DOHH2 (cell line): ENCODE results near the gene ZNF146.

Source experiments
- H3F3A ChIP-seq: fragments of 200-600 bp; sonication (generic), shearing (Covaris generic); 2 replicates; pipeline ENCODE4 v1.6.0; 2016; ENCODE audit warnings: antibody characterized with exemption, mild to moderate bottlenecking; ENCODE audit not compliant: control insufficient read depth, insufficient read depth
- H3K27ac ChIP-seq: fragments of 200-600 bp; sonication (generic); 2 replicates; pipeline ENCODE4 v1.5.1; 2014; ENCODE audit warnings: low read depth, mild to moderate bottlenecking, low read length, moderate library complexity
- H3K27me3 ChIP-seq: fragments of 200-600 bp; sonication (generic); 2 replicates; pipeline ENCODE4 v1.6.1; 2014; ENCODE audit warnings: mild to moderate bottlenecking, low read length, mixed read lengths; ENCODE audit not compliant: control insufficient read depth
- H3K36me3 ChIP-seq: fragments of 200-600 bp; sonication (generic); 2 replicates; pipeline ENCODE4 v1.6.1; 2014; ENCODE audit warnings: mild to moderate bottlenecking, low read length, moderate library complexity, mixed read lengths; ENCODE audit not compliant: control insufficient read depth
- H3K4me1 ChIP-seq: fragments of 200-600 bp; sonication (generic); 2 replicates; pipeline ENCODE4 v1.6.1; 2014; ENCODE audit warnings: mild to moderate bottlenecking, low read length, mixed read lengths; ENCODE audit not compliant: control insufficient read depth
- H3K4me2 ChIP-seq: fragments of 200-600 bp; sonication (generic); 2 replicates; pipeline ENCODE4 v1.6.0; 2014; ENCODE audit warnings: mild to moderate bottlenecking, low read length, moderate library complexity
- H3K4me3 ChIP-seq: fragments of 200-600 bp; sonication (generic); 2 replicates; pipeline ENCODE4 v1.5.1; 2014; ENCODE audit warnings: mild to moderate bottlenecking, low read length, mixed read lengths
- H3K79me2 ChIP-seq: fragments of 200-600 bp; sonication (generic); 2 replicates; pipeline ENCODE4 v1.6.1; 2014; ENCODE audit warnings: mild to moderate bottlenecking, low read length, mixed read lengths; ENCODE audit not compliant: control insufficient read depth
- H3K9me2 ChIP-seq: fragments of 200-600 bp; sonication (generic); replicated peaks from 2 replicates; pipeline ENCODE4 v1.6.1; 2014; ENCODE audit warnings: mild to moderate bottlenecking, low read length, mixed read lengths; ENCODE audit not compliant: control insufficient read depth
- H3K9me3 ChIP-seq: fragments of 200-600 bp; sonication (generic); 2 replicates; pipeline ENCODE4 v1.6.1; 2014; ENCODE audit warnings: antibody characterized with exemption, low read length, mixed read lengths; ENCODE audit not compliant: control insufficient read depth, insufficient read depth
- H4K20me1 ChIP-seq: fragments of 200-600 bp; sonication (generic); 2 replicates; pipeline ENCODE4 v1.6.0; 2014; ENCODE audit warnings: low read depth, mild to moderate bottlenecking, antibody characterized with exemption, low read length, moderate library complexity; ENCODE audit not compliant: control insufficient read depth, insufficient read depth
- CTCF ChIP-seq: fragments of 200-600 bp; sonication (generic); IDR thresholded peaks from one replicate; pipeline ENCODE4 v1.5.1; 2014; ENCODE audit warnings: antibody characterized with exemption, mild to moderate bottlenecking, low read depth, low read length; ENCODE audit not compliant: poor library complexity, severe bottlenecking
- EZH2phosphoT487 ChIP-seq: fragments of 200-600 bp; sonication (generic); IDR thresholded peaks from 2 replicates; pipeline ENCODE4 v1.6.1; 2017; ENCODE audit warnings: borderline replicate concordance, mild to moderate bottlenecking, antibody characterized with exemption, low read length, moderate library complexity, mixed read lengths

Gene ZNF146

DNA sequence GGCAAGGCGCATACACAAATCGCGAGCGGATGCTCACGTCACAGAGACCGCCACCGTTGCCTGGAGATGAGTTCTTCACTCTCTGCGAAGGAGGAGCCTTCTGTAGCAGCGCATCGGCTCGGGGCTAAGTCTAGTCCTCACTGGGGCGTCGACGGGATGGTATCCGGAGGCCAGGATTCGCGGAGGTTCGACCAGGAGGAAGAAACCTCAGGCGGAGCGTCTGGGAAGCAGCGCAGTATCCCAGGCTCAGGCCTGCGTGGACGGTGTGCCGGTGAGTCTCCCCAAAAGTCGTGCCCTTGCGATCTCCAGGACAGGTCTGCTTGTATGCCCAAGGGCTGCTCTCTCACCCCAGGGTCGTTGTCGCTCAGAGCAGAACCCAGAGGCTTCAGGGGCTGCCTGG is 40.4 kb downstream of the ZNF146 start:
- Histone ChIP-seq H3F3A (no peaks in the 10 kb centered on the region), H3K27me3 (no peaks in the 10 kb centered on the region), H3K4me3 (no peak overlapping the region), H3K9me2 (no peaks in the 10 kb centered on the region), H3K36me3 (no peaks in the 10 kb centered on the region), H3K9me3 (peaks cover 3% of the 10 kb centered on the region; the same call in 1 of the 2 replicates), H3K4me1 (no peaks in the 10 kb centered on the region), H3K4me2 (no peak overlapping the region), H4K20me1 (no peaks in the 10 kb centered on the region), H3K27ac (no peak overlapping the region), H3K79me2 (no peaks in the 10 kb centered on the region)
- TF ChIP-seq CTCF (no peak), EZH2phosphoT487 (no peak)

- no peaks in the 10 kb centered on the region for H3K79me2 ChIP-seq
- no peaks in the 10 kb centered on the region for H3K27me3 ChIP-seq
- no peak overlapping the region for H3K4me3 ChIP-seq
- no peaks in the 10 kb centered on the region for H3F3A ChIP-seq
- no peaks in the 10 kb centered on the region for H3K36me3 ChIP-seq
- H4K20me1 ChIP-seq: no peaks in the 10 kb centered on the region
- H3K4me1 ChIP-seq: no peaks in the 10 kb centered on the region
- H3K9me2 ChIP-seq: no peaks in the 10 kb centered on the region
- no peak overlapping the region for H3K4me2 ChIP-seq
- TF ChIP-seq EZH2phosphoT487 (no peak), CTCF (no peak)
- H3K9me3 ChIP-seq: peaks cover 3% of the 10 kb centered on the region; the same call in 1 of the 2 replicates
- no peak overlapping the region for H3K27ac ChIP-seq
These were observed 41.2 kb downstream of the ZNF146 start for GRCh38 chr19:36256064-36256463.

DNA sequence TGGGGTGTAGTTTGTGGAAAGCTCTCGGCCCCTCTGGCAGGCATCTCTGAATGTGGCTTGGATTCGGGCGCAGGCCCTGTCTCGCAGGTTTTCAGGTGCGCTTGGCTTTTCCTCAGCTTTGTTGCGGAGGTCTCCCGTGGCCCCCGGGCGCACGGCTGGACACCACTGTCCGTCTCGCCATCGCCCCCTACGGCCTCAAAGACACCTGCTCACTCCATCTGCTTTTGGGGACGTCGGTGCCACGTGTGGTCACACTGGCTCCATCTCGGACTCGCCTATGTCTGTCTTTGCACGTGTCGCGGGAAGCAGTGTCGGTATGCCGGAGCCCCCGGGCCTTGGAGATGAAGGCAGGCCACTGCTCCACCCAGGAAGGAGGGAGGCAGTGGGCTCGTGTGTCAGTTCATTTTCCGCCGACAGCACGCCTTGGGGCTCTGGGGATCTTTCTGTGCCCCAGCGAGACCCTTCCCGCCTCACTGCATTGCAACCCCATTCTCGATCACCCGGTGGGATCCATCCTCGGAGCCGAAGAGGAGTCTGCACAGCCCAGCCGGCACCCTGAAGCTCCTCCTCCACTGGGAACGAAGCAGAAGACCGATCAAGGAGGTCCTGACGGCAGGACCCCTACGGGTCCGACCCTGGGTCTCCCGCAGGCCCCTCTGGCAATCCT is 42.1 kb downstream of the ZNF146 start:
- Histone ChIP-seq H3K27me3 (no peaks in the 10 kb centered on the region), H3K9me2 (no peaks in the 10 kb centered on the region), H3K9me3 (peaks cover 3% of the 10 kb centered on the region; the same call in 1 of the 2 replicates), H3K36me3 (no peaks in the 10 kb centered on the region), H3K79me2 (no peaks in the 10 kb centered on the region), H4K20me1 (no peaks in the 10 kb centered on the region), H3K4me2 (no peak overlapping the region), H3K4me3 (no peak overlapping the region), H3K27ac (no peak overlapping the region), H3F3A (no peaks in the 10 kb centered on the region), H3K4me1 (no peaks in the 10 kb centered on the region)
- TF ChIP-seq EZH2phosphoT487 (no peak), CTCF (no peak)
